Breast epithelium (tissue), 3 donors: Measurements from ENCODE around the gene CHN2.

Experiments used
- CTCF ChIP-seq, 3 donors: fragments of 450-650 bp; IDR thresholded peaks; one replicate each; pipeline ENCODE4 v1.5.1; 2016 to 2017; ENCODE audit warnings: antibody characterized with exemption in 3 of 3, mild to moderate bottlenecking in 3 of 3, moderate library complexity in 3 of 3
- POLR2A ChIP-seq: fragments of 450-650 bp; IDR thresholded peaks from one replicate; pipeline ENCODE4 v1.6.1; 2016; ENCODE audit warnings: antibody characterized with exemption, mild to moderate bottlenecking, moderate library complexity
- POLR2AphosphoS5 ChIP-seq, 3 donors: sonication (generic); formaldehyde crosslinking; IDR thresholded peaks; one replicate each; pipeline ENCODE4 v1.6.1; 2017; ENCODE audit warnings: antibody characterized with exemption in 3 of 3

- TF ChIP-seq POLR2A (no peak), CTCF (IDR thresholded peaks at IDR 0.05) (no peak), POLR2AphosphoS5 (IDR thresholded peaks at IDR 0.05) (no peak)
Observed at GRCh38 chr7:29202651-29203069, 8.1 kb downstream of the CHN2 start.
